ENCODE results near the gene MAEA.

DNA sequence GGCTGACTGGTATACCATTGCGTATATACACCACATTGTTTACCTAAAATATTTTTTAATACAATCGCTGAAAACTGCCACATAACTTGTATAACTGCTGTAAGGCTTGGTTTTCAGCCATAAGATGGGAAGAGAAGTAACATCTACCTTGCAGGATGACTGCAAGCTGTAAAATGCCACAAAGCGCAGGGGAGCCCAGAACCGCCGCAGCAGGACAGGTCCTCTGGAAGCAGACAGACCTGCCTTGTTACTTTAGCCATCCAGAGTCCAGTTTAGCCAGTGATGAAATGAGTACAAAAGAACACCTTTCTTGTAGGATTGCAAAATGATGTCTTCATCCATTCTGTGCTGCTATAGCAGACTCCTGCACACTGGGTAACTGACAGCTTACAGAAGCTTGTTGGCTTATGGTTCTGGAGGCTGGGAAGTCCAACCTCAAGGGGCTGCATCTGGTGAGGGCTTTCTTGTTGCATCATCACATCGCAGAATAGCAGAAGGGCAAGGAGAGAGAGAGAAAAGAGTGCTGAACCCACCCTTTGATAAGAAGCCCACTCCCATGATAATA lies 36.7 kb upstream of the MAEA start:
- TF ChIP-seq, protein P1, sequence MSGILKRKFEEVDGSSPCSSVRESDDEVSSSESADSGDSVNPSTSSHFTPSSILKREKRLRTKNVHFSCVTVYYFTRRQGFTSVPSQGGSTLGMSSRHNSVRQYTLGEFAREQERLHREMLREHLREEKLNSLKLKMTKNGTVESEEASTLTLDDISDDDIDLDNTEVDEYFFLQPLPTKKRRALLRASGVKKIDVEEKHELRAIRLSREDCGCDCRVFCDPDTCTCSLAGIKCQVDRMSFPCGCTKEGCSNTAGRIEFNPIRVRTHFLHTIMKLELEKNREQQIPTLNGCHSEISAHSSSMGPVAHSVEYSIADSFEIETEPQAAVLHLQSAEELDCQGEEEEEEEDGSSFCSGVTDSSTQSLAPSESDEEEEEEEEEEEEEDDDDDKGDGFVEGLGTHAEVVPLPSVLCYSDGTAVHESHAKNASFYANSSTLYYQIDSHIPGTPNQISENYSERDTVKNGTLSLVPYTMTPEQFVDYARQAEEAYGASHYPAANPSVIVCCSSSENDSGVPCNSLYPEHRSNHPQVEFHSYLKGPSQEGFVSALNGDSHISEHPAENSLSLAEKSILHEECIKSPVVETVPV (CRISPR knock-in tag; IDR thresholded peaks at IDR 0.05): no peak
- no peak for TF ChIP-seq PPARA (CRISPR knock-in tag; IDR thresholded peaks at IDR 0.05; ENCODE audit: borderline replicate concordance)
- TF ChIP-seq, protein P2, sequence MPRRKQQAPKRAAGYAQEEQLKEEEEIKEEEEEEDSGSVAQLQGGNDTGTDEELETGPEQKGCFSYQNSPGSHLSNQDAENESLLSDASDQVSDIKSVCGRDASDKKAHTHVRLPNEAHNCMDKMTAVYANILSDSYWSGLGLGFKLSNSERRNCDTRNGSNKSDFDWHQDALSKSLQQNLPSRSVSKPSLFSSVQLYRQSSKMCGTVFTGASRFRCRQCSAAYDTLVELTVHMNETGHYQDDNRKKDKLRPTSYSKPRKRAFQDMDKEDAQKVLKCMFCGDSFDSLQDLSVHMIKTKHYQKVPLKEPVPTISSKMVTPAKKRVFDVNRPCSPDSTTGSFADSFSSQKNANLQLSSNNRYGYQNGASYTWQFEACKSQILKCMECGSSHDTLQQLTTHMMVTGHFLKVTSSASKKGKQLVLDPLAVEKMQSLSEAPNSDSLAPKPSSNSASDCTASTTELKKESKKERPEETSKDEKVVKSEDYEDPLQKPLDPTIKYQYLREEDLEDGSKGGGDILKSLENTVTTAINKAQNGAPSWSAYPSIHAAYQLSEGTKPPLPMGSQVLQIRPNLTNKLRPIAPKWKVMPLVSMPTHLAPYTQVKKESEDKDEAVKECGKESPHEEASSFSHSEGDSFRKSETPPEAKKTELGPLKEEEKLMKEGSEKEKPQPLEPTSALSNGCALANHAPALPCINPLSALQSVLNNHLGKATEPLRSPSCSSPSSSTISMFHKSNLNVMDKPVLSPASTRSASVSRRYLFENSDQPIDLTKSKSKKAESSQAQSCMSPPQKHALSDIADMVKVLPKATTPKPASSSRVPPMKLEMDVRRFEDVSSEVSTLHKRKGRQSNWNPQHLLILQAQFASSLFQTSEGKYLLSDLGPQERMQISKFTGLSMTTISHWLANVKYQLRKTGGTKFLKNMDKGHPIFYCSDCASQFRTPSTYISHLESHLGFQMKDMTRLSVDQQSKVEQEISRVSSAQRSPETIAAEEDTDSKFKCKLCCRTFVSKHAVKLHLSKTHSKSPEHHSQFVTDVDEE (CRISPR knock-in tag; IDR thresholded peaks at IDR 0.05): no peak
- TF ChIP-seq RARB (CRISPR knock-in tag; IDR thresholded peaks at IDR 0.05): no peak
- TF ChIP-seq GLIS3 (CRISPR knock-in tag; IDR thresholded peaks at IDR 0.05): no peak
- TF ChIP-seq ZFP30 (CRISPR knock-in tag; IDR thresholded peaks at IDR 0.05): no peak
- TF ChIP-seq ZC3H10 (CRISPR knock-in tag; IDR thresholded peaks at IDR 0.05): no peak
- TF ChIP-seq, protein P3, sequence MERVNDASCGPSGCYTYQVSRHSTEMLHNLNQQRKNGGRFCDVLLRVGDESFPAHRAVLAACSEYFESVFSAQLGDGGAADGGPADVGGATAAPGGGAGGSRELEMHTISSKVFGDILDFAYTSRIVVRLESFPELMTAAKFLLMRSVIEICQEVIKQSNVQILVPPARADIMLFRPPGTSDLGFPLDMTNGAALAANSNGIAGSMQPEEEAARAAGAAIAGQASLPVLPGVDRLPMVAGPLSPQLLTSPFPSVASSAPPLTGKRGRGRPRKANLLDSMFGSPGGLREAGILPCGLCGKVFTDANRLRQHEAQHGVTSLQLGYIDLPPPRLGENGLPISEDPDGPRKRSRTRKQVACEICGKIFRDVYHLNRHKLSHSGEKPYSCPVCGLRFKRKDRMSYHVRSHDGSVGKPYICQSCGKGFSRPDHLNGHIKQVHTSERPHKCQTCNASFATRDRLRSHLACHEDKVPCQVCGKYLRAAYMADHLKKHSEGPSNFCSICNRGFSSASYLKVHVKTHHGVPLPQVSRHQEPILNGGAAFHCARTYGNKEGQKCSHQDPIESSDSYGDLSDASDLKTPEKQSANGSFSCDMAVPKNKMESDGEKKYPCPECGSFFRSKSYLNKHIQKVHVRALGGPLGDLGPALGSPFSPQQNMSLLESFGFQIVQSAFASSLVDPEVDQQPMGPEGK (CRISPR knock-in tag; IDR thresholded peaks at IDR 0.05; ENCODE audit: borderline replicate concordance): no peak
- TF ChIP-seq ARNTL (CRISPR knock-in tag; IDR thresholded peaks at IDR 0.05; ENCODE audit: borderline replicate concordance, low read depth): no peak
- TF ChIP-seq, protein P4, sequence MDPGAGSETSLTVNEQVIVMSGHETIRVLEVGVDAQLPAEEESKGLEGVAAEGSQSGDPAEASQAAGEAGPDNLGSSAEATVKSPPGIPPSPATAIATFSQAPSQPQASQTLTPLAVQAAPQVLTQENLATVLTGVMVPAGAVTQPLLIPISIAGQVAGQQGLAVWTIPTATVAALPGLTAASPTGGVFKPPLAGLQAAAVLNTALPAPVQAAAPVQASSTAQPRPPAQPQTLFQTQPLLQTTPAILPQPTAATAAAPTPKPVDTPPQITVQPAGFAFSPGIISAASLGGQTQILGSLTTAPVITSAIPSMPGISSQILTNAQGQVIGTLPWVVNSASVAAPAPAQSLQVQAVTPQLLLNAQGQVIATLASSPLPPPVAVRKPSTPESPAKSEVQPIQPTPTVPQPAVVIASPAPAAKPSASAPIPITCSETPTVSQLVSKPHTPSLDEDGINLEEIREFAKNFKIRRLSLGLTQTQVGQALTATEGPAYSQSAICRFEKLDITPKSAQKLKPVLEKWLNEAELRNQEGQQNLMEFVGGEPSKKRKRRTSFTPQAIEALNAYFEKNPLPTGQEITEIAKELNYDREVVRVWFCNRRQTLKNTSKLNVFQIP (CRISPR knock-in tag; IDR thresholded peaks at IDR 0.05; ENCODE audit: borderline replicate concordance, low read depth): no peak
- TF ChIP-seq BACH2 (CRISPR knock-in tag; IDR thresholded peaks at IDR 0.05; ENCODE audit: borderline replicate concordance): no peak
- no peak for TF ChIP-seq TCF4 (CRISPR knock-in tag; IDR thresholded peaks at IDR 0.05; ENCODE audit: borderline replicate concordance)
- no peak for TF ChIP-seq ZNF565 (CRISPR knock-in tag; conservative IDR thresholded peaks at IDR 0.05; ENCODE audit: low read depth)

Data from SK-N-SH treated with all-trans-retinoic acid at 6 μM for 48 hours (cell line).